ENCODE results near the gene AXIN2. TPM values are rescaled to one million over a fixed set of nuclear protein-coding genes. Genes with fewer than 3 reads are reported as not detected.
"Not testable (repeated sequence)": the region's sequence is repeated elsewhere in the genome, so short reads cannot be mapped to it uniquely, and the experiment has no call there.

Gene AXIN2
- total and polyA plus RNA-seq, 2 experiments from 2014 or later = 0.94 to 2.4 TPM

- Histone ChIP-seq H3K9me2 (ENCODE audit: insufficient read depth) (no peaks in the 10 kb centered on the region), H3K9me3 (ENCODE audit: low read depth) (peaks cover 7% of the 10 kb centered on the region), H3F3A (ENCODE audit: insufficient read depth) (peaks cover 9% of the 10 kb centered on the region), H3K79me2 (ENCODE audit: insufficient read depth) (no peaks in the 10 kb centered on the region), H3K4me1 (ENCODE audit: insufficient read depth) (no peaks in the 10 kb centered on the region), H3K4me2 (ENCODE audit: unreplicated experiment) (no peak overlapping the region), H3K27me3 (replicated peaks; ENCODE audit: insufficient read depth) (no peaks in the 10 kb centered on the region), H2AFZ (no peak overlapping the region), H4K20me1 (ENCODE audit: insufficient read depth) (no peaks in the 10 kb centered on the region), H3K36me3 (ENCODE audit: low read depth) (no peaks in the 10 kb centered on the region), H3K4me3 (no peak overlapping the region), H3K27ac (no peak overlapping the region), H3K9ac (no peak overlapping the region)
- WGBS, 2 experiments (ENCODE audit: low coverage in 1 of 2, low lambda C conversion rate in 2 of 2, missing lambda C conversion rate in 2 of 2) = 32 to 37% methylated on average over 2 of the region's 2 CpGs
- in situ Hi-C loops (cut with MboI) = no loop called here
- TF ChIP-seq EZH2 (IDR thresholded peaks at IDR 0.05; ENCODE audit: insufficient read depth, poor library complexity, severe bottlenecking) = no peak
- no peak for TF ChIP-seq EZH2phosphoT487 (IDR thresholded peaks at IDR 0.05; ENCODE audit: insufficient read depth, low read depth)
- no peak for DNase-seq
These were observed 52.4 kb downstream of the AXIN2 start for GRCh38 chr17:65509032-65509431.

DNA sequence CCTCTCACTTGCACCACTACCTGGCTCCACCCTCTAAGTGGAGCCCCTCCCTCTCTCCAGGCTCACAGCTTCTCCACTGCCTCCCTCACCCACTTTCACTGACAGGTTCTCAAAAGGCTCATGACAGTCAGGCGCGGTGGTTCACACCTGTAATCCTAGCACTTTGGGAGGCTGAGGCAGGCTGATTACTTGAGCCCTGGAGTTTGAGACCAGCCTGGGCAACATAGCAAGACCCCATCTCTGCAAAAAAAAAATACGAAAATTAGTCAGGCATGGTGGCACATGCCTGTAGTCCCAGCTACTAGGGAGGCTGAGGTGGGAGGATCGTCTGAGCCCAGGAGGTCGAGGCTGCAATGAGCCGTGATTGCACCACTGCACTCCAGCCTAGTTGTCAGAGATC is 56.8 kb downstream of the AXIN2 start:
- H3K4me3 ChIP-seq; H3K9me3 ChIP-seq (ENCODE audit: low read depth); H3K79me2 ChIP-seq (ENCODE audit: insufficient read depth); H3K4me2 ChIP-seq (ENCODE audit: unreplicated experiment); H2AFZ ChIP-seq; H3K27ac ChIP-seq; H3K4me1 ChIP-seq (ENCODE audit: insufficient read depth); H3K27me3 ChIP-seq (replicated peaks; ENCODE audit: insufficient read depth); H3F3A ChIP-seq (ENCODE audit: insufficient read depth); H3K9ac ChIP-seq; H4K20me1 ChIP-seq (ENCODE audit: insufficient read depth); DNase-seq; H3K36me3 ChIP-seq (ENCODE audit: low read depth); in situ Hi-C loops (cut with MboI); H3K9me2 ChIP-seq (ENCODE audit: insufficient read depth): not testable (repeated sequence)
- WGBS, 2 experiments (ENCODE audit: low coverage in 1 of 2, low lambda C conversion rate in 2 of 2, missing lambda C conversion rate in 2 of 2) = 70 to 77% methylated on average over 6 of the region's 6 CpGs

DNA sequence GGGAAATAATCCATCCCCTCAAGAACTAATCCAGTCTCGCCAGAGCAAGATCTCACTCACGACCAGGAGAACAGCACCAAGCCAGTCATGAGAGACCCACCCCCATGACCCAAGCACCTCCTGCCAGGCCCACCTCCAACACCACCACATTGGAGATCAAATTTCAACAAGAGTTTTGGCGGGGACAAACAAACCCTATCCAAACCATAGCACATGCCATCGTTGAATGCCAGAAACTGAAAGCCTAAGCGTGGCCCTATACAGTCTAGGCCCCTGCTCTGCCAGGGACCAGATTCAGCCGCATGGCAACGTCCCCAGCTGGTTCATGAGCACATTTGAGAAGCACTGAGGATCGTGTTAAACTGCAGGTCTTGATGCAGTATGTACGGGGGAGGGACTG is 57.3 kb downstream of the AXIN2 start:
- no peaks in the 10 kb centered on the region for H3K9me2 ChIP-seq (ENCODE audit: insufficient read depth)
- no peak for DNase-seq
- WGBS, 2 experiments (ENCODE audit: low coverage in 1 of 2, low lambda C conversion rate in 2 of 2, missing lambda C conversion rate in 2 of 2) = 36 to 39% methylated on average over 9 of the region's 9 CpGs

DNA sequence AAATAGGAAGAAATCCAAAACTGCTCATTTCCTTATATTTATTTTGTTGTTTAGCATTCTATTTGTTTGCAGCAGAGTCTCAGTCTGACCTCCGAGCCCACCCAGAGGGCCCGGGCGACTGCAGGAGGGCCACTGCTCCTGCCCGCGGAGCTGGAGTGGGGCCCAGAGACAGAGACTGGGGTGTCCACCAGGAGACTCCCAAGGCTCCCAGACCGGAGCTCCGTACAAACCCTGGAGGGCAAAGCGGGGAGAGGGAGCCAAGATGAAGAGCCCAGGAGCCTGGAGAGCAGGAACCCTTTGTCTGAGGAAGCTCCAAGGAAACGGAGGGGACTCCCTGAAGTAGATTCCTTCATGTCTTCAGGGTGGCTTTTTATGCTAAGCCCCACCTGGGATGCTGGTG is 57.9 kb downstream of the AXIN2 start:
- Histone ChIP-seq H3K9me2 (ENCODE audit: insufficient read depth) (no peaks in the 10 kb centered on the region), H3K27me3 (replicated peaks; ENCODE audit: insufficient read depth) (no peaks in the 10 kb centered on the region), H3K9ac (no peak overlapping the region), H4K20me1 (ENCODE audit: insufficient read depth) (no peaks in the 10 kb centered on the region), H3K36me3 (ENCODE audit: low read depth) (no peaks in the 10 kb centered on the region), H3K4me2 (ENCODE audit: unreplicated experiment) (no peak overlapping the region), H3K9me3 (ENCODE audit: low read depth) (no peaks in the 10 kb centered on the region), H3K27ac (no peak overlapping the region), H3K4me3 (no peak overlapping the region), H3F3A (ENCODE audit: insufficient read depth) (no peaks in the 10 kb centered on the region), H3K79me2 (ENCODE audit: insufficient read depth) (no peaks in the 10 kb centered on the region), H3K4me1 (ENCODE audit: insufficient read depth) (no peaks in the 10 kb centered on the region), H2AFZ (no peak overlapping the region)
- TF ChIP-seq EZH2 (IDR thresholded peaks at IDR 0.05; ENCODE audit: insufficient read depth, poor library complexity, severe bottlenecking) = no peak
- no peak for TF ChIP-seq EZH2phosphoT487 (IDR thresholded peaks at IDR 0.05; ENCODE audit: insufficient read depth, low read depth)
- WGBS, 2 experiments (ENCODE audit: low coverage in 1 of 2, low lambda C conversion rate in 2 of 2, missing lambda C conversion rate in 2 of 2) = 74 to 85% methylated on average over 9 of the region's 9 CpGs
- in situ Hi-C loops (cut with MboI) = no loop called here
- no peak for DNase-seq

More for the DNA sequence above, 57.3 kb downstream of the AXIN2 start:
- Histone ChIP-seq H4K20me1 (ENCODE audit: insufficient read depth) (no peaks in the 10 kb centered on the region), H3K4me3 (no peak overlapping the region), H3K36me3 (ENCODE audit: low read depth) (no peaks in the 10 kb centered on the region), H3K9me3 (ENCODE audit: low read depth) (no peaks in the 10 kb centered on the region), H3K9ac (no peak overlapping the region), H2AFZ (no peak overlapping the region), H3F3A (ENCODE audit: insufficient read depth) (no peaks in the 10 kb centered on the region), H3K27ac (no peak overlapping the region), H3K4me2 (ENCODE audit: unreplicated experiment) (no peak overlapping the region), H3K27me3 (replicated peaks; ENCODE audit: insufficient read depth) (no peaks in the 10 kb centered on the region), H3K4me1 (ENCODE audit: insufficient read depth) (no peaks in the 10 kb centered on the region), H3K79me2 (ENCODE audit: insufficient read depth) (no peaks in the 10 kb centered on the region)
- in situ Hi-C loops (cut with MboI) = no loop called here
- TF ChIP-seq EZH2 (IDR thresholded peaks at IDR 0.05; ENCODE audit: insufficient read depth, poor library complexity, severe bottlenecking) (no peak), EZH2phosphoT487 (IDR thresholded peaks at IDR 0.05; ENCODE audit: insufficient read depth, low read depth) (no peak)

DNA sequence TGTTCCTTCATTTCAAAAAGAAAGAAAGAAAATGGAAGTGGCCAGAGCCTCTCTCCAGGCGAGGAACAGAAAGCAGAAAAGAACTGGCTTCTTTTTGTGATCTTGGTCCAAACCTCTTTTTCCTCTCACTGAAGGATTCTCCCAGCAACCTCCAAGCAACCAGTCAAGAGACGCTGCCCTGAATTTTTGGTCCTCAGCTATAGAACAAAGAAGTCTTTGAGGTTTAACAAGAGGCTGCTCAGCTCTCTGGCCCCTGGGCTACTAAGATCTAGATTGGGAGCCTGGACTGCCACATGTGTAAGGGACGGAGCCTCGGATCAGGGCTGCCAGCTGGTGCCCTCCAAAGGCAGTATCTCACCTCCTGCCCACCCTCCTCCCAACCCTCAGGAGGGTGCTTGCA is 62.6 kb downstream of the AXIN2 start:
- in situ Hi-C loops (cut with MboI) = no loop called here
- Histone ChIP-seq H3K27me3 (replicated peaks; ENCODE audit: insufficient read depth) (no peaks in the 10 kb centered on the region; the same call in 1 of the 2 replicates), H2AFZ (no peak overlapping the region), H3K9me3 (ENCODE audit: low read depth) (no peaks in the 10 kb centered on the region), H3K9me2 (ENCODE audit: insufficient read depth) (no peaks in the 10 kb centered on the region), H3K9ac (no peak overlapping the region), H3F3A (ENCODE audit: insufficient read depth) (no peaks in the 10 kb centered on the region), H3K79me2 (ENCODE audit: insufficient read depth) (no peaks in the 10 kb centered on the region), H3K4me3 (no peak overlapping the region), H3K4me1 (ENCODE audit: insufficient read depth) (no peaks in the 10 kb centered on the region), H4K20me1 (ENCODE audit: insufficient read depth) (no peaks in the 10 kb centered on the region), H3K27ac (no peak overlapping the region), H3K36me3 (ENCODE audit: low read depth) (no peaks in the 10 kb centered on the region), H3K4me2 (ENCODE audit: unreplicated experiment) (no peak overlapping the region)
- TF ChIP-seq EZH2phosphoT487 (IDR thresholded peaks at IDR 0.05; ENCODE audit: insufficient read depth, low read depth) (no peak), EZH2 (IDR thresholded peaks at IDR 0.05; ENCODE audit: insufficient read depth, poor library complexity, severe bottlenecking) (no peak)
- 70 to 76% methylated on average over 4 of the region's 4 CpGs for WGBS, 2 experiments (ENCODE audit: low coverage in 1 of 2, low lambda C conversion rate in 2 of 2, missing lambda C conversion rate in 2 of 2)
- DNase-seq = no peak
